Measurements from ENCODE around the gene GGT6. TPM values are rescaled to one million over a fixed set of nuclear protein-coding genes. Genes with fewer than 3 reads are reported as not detected.

Gene GGT6
- polyA plus RNA-seq, 3 donors: not detected

GRCh38 chr17:4582691-4583090, 22.3 kb upstream of the GGT6 start:
- peaks cover 0 to 7% (median 3%) of the 10 kb centered on the region in 7 donors for H3K9me3 Mint-ChIP-seq
- Histone ChIP-seq H3K4me3 (replicated peaks in 1 of 3; ENCODE audit: low read depth in 2 of 3, low read length in 3 of 3) (no peak overlapping the region), H3K27me3 (ENCODE audit: control insufficient read depth in 2 of 2, insufficient read depth in 2 of 2, low read length in 2 of 2) (peaks cover 19 to 47% of the 10 kb centered on the region in 2 donors), H2AFZ (ENCODE audit: insufficient read depth, low read depth, low read length, poor library complexity, severe bottlenecking) (no peak overlapping the region), H3K27ac (ENCODE audit: low read depth in 1 of 2, low read length in 2 of 2) (no peak overlapping the region), H4K20me1 (ENCODE audit: insufficient read depth, low read length) (no peaks in the 10 kb centered on the region), H3K79me2 (ENCODE audit: insufficient read depth, low read length) (no peaks in the 10 kb centered on the region), H3K36me3 (replicated peaks in 1 of 2; ENCODE audit: control insufficient read depth in 1 of 2, insufficient read depth in 2 of 2, low read length in 2 of 2) (no peaks in the 10 kb centered on the region), H3K4me1 (ENCODE audit: control insufficient read depth in 1 of 2, insufficient read depth in 2 of 2, low read length in 2 of 2) (peaks cover 5 to 10% of the 10 kb centered on the region in 2 donors), H3K9me3 (replicated peaks in 1 of 2; ENCODE audit: control insufficient read depth in 1 of 2, insufficient read depth in 1 of 2, low read length in 2 of 2) (peaks cover 0 to 10% of the 10 kb centered on the region in 2 donors), H3K4me2 (replicated peaks; ENCODE audit: extremely low read depth, low read length, poor library complexity, severe bottlenecking) (no peak overlapping the region), H3K9ac (ENCODE audit: insufficient read depth, low read length, poor library complexity, severe bottlenecking) (no peak overlapping the region)
- 93% methylated on average over 5 of the region's 8 CpGs for WGBS (ENCODE audit: insufficient coverage)
- H3K27me3 Mint-ChIP-seq (ENCODE audit: low read depth in 3 of 3): peaks cover 42 to 68% (median 57%) of the 10 kb centered on the region in 3 donors
- peak overlapping the region in 1 of 2 donors; percentile 57 for H3K4me3 Mint-ChIP-seq
- no peak for TF ChIP-seq CTCF (IDR thresholded peaks at IDR 0.05)
- intact Hi-C loops (cut with micrococcal nuclease): no loop called here
- no peak overlapping the region for H3K27ac Mint-ChIP-seq
- peaks cover 0 to 1% of the 10 kb centered on the region in 2 donors for H3K36me3 Mint-ChIP-seq
- DNase-seq: no peak
- peaks cover 3% of the 10 kb centered on the region for H3K4me1 Mint-ChIP-seq

DNA sequence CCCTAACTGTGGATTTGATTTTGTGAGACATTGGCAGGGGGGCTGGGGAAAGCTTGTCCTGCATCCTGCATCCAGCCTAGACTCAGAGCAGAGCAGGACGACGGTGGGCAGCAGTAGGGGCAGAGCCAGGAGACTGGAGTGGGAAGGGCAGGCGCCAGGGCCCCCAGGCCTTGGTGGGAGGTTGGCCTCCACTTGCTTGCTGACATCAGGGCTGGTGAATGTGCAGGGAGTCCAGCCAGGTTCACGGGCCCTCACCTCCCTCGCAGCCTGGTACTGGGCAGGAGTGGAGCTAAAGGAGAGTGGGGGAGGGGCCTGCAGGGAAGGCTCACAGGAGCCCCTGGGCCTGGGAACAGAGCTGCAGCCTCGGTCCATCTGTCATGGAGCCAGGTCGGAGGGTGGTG, 21.7 kb upstream of the GGT6 start:
- peaks cover 41 to 67% (median 55%) of the 10 kb centered on the region in 3 donors for H3K27me3 Mint-ChIP-seq (ENCODE audit: low read depth in 3 of 3)
- H3K4me1 ChIP-seq (ENCODE audit: control insufficient read depth in 1 of 2, insufficient read depth in 2 of 2, low read length in 2 of 2): peaks cover 5 to 10% of the 10 kb centered on the region in 2 donors
- no peak overlapping the region for H3K27ac Mint-ChIP-seq

More for the DNA sequence above, 21.7 kb upstream of the GGT6 start:
- H3K9me3 ChIP-seq (replicated peaks in 1 of 2; ENCODE audit: control insufficient read depth in 1 of 2, insufficient read depth in 1 of 2, low read length in 2 of 2): peaks cover 0 to 10% of the 10 kb centered on the region in 2 donors
- intact Hi-C loops (cut with micrococcal nuclease): no loop called here
- H3K36me3 ChIP-seq (replicated peaks in 1 of 2; ENCODE audit: control insufficient read depth in 1 of 2, insufficient read depth in 2 of 2, low read length in 2 of 2): no peaks in the 10 kb centered on the region
- WGBS (ENCODE audit: insufficient coverage): 90% methylated on average over 5 of the region's 7 CpGs
- H3K9me3 Mint-ChIP-seq: peaks cover 0 to 7% (median 3%) of the 10 kb centered on the region in 7 donors
- no peak overlapping the region for H3K27ac ChIP-seq (ENCODE audit: low read depth in 1 of 2, low read length in 2 of 2)
- H3K4me3 Mint-ChIP-seq: no peak overlapping the region
- H3K4me1 Mint-ChIP-seq: peaks cover 3% of the 10 kb centered on the region
- H4K20me1 ChIP-seq (ENCODE audit: insufficient read depth, low read length): no peaks in the 10 kb centered on the region
- peaks cover 0 to 1% of the 10 kb centered on the region in 2 donors for H3K36me3 Mint-ChIP-seq
- H3K9ac ChIP-seq (ENCODE audit: insufficient read depth, low read length, poor library complexity, severe bottlenecking): no peak overlapping the region
- DNase-seq: no peak
- TF ChIP-seq CTCF (IDR thresholded peaks at IDR 0.05): no peak
- H3K4me2 ChIP-seq (replicated peaks; ENCODE audit: extremely low read depth, low read length, poor library complexity, severe bottlenecking): no peak overlapping the region
- peaks cover 19 to 44% of the 10 kb centered on the region in 2 donors for H3K27me3 ChIP-seq (ENCODE audit: control insufficient read depth in 2 of 2, insufficient read depth in 2 of 2, low read length in 2 of 2)
- no peak overlapping the region for H3K4me3 ChIP-seq (replicated peaks in 1 of 3; ENCODE audit: low read depth in 2 of 3, low read length in 3 of 3)
- no peaks in the 10 kb centered on the region for H3K79me2 ChIP-seq (ENCODE audit: insufficient read depth, low read length)
- no peak overlapping the region for H2AFZ ChIP-seq (ENCODE audit: insufficient read depth, low read depth, low read length, poor library complexity, severe bottlenecking)

Measured in CD14-positive monocyte (primary cell).